GM18858 (cell line): ENCODE measurements around the gene ULBP2.
"Not testable (repeated sequence)": the region's sequence is repeated elsewhere in the genome, so short reads cannot be mapped to it uniquely, and the experiment has no call there.

Source experiments
- ATAC-seq: cut with Tn5 transposase; IDR thresholded peaks from one replicate; pipeline ENCODE4 v1.9.1; 2021; ENCODE audit not compliant: unreplicated experiment

Gene ULBP2

DNA sequence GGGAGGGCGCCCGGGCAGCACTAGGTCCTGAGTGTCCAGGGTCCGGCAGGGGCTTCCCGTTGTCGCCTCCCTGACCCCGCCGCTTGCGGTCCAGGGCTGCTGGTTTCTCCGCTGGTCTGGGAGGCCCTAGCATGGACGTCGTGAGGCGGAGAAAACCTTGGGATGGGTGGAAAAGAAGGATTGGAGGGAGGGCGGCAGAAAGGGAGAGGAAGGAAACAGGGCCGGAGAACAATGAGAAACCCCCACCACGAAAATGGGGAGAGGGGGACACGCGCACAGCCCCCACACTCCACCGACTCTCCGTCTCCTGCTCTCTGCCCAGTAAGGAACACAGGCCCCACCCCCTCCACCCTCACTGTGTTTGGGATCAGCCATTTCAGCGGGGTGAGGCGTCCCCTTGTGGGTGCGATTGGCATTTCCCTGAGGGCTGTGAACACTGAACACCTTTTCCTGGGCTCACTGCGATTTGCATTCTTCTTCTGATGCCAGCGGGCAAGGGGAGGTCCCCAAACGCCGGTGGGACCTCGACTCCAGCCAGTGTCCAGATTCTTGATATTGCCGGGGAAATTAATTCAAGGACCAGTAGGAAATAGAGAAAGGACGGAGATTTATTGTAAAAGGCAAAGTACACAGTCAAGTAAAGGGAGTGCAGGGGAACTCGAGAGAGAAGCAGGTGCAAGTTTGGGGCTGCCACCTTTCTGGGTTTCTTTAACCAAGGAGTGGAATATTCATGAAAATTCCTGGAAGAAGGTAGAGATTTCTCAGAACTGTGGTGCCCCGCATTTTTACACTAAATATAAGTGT, 15.6 kb upstream of the ULBP2 start:
- no peak for ATAC-seq

GRCh38 chr6:149927025-149927424, 14.8 kb upstream of the ULBP2 start:
- not testable (repeated sequence) for ATAC-seq

DNA sequence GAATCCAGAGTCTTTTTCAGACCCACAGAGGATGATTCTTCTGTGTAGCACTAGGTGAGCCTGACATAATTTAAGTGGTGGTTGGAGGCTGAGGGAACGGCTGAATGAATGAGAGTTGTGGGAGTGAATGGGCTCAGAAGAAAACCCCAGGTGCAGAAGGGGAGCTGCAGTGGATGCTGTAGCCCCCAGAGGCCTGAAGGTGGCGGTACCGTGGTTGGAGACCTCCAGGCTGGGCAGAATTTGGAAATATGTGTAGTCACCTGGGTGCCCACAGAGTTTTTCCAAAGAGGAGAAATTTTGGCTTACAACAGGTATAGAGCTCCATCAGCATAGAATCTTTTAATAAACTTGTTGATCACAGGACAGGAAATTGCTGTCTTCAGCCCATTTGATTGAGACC, 12.4 kb upstream of the ULBP2 start:
- ATAC-seq = no peak

GRCh38 chr6:149931501-149931900, 10.3 kb upstream of the ULBP2 start:
- ATAC-seq = no peak

DNA sequence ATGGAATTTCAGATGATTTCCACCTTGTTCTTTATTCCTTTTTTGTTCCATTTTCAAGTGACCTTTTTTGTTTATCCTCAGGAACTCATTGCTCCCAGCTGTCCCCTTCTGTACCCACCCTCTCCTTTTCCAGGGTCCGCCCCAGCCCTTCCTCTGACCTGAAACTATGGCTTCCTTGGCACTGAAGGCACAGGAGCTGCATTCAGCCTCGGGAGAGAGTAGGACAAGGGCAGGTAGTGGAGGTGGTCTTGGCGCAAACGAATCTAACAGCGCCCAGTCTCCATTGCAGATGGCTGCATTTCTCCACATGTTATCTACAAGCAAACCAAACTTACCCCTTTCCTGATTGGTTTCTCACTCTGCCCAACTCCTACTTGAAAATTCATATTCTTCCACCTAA, 8.8 kb upstream of the ULBP2 start:
- ATAC-seq = no peak

DNA sequence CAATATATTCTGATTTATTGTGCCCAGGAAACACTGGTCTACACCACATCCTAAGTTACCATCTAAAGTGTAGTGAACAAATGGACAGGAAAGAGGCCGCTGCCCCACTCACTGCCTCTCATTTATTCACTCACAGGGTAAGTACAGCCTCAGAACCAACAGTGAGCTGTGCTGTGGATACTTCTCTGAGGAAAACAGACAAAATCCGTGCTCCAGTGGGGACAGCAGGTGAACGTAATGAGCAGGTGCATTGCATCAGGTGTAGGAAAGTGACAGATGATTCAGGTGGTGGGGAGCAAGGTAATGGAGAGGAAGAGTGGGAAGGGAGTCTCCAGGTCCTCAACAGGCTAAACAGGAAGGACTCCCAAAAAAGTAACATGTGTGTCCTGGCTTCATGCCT, 8.4 kb upstream of the ULBP2 start:
- no peak for ATAC-seq

GRCh38 chr6:149934249-149935156, 7.3 kb upstream of the ULBP2 start:
- no peak for ATAC-seq

- ATAC-seq = no peak
Measured at GRCh38 chr6:149935246-149935645, 6.6 kb upstream of the ULBP2 start.

DNA sequence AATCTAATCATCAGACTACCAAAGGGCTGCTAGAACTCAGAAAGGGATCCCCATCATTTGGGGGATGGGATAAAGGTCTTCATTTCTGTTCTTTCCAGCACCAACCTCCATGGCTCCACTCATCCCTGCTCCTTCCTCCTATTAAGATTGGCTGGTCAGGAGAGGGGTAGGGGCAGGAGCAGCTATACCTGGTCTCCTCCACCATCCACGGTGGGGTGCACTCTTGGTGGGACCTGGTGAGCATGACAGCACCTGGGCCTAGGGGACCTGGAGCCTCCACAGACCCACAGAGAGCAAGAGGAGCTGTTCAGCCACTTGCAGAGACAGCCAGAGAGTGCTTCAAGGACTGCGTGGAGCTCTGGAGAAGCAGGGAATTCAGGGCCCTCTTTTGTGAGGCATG, 6.1 kb upstream of the ULBP2 start:
- no peak for ATAC-seq

- no peak for ATAC-seq
Measured at GRCh38 chr6:149936743-149937142, 5.1 kb upstream of the ULBP2 start.

DNA sequence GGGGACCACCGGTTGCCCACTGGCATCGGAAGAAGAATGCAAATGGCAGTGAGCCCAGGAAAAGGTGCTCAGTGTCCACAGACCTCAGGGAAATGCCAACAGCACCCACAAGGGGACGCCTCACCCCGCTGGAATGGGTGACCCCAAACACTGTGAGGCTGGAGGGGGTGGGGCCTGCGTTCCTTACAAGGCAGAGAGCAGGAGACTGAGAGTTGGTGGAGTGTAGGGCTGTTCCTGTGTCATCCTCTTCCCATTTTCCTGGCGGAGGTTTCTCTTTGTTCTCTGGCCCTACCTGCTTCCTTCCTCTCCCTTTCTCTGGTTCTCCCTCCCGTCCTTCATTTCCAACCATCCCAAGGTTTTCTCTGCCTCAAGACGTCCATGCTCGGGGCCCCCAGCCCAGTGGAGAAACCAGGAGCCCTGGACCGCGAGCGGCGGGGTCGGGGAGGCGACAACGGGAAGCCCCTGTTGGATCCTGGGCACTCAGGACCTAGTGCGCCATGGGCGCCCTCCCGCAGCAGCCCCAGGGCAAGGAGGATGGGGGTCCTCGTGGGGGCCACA, 3.7 kb upstream of the ULBP2 start:
- not testable (repeated sequence) for ATAC-seq

GRCh38 chr6:149938571-149939355, 3.1 kb upstream of the ULBP2 start:
- peak; percentile 76 for ATAC-seq

DNA sequence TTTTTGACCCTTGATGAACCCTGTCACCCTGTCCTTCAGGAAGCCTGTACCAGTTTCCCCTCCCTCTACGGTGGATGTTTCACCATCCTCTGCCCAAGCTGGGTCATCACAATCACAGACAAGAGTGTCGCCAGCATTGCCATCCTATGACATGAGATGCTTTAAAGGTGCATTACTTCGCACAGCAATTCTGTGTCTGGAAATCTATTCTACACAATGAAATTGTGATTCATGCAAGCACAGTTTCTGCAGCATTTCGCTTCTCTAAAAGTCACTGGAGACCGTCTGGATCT, 2.5 kb upstream of the ULBP2 start:
- ATAC-seq = no peak

DNA sequence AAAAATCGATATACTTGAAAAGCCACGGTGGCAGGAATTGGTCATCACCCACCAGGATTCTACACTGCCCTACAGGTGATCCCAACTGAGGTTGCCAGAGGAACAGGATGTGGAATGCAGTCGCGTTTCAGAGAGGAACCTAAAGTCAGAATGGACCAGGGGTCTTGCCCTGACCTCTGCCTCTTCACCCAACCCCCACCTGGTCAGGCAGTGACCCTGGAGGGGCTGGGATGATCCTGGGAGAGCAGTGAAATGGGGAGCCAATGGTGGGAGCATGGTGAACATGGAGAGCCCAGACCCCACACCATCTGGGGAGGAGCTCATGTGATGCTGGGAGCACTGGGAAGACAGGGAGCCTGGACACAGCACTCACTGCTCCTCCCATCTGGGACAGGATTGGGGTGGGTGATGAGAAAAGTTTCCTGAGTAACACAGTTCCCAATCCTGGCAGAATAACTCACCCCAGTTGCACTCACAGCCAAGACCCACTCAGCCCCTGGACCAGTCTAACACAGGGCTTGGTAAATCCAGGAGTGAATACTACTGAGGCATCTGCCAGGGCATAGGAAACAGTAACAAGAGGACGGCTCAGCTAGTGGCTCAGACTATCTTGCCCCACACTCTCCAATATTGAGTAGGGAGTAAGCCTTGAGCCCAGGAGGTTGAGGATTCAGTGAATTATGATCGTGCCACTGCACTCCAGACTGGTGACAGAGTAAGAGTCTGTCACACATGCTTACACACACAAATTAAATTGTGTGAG, 1.7 kb upstream of the ULBP2 start:
- ATAC-seq = no peak

DNA sequence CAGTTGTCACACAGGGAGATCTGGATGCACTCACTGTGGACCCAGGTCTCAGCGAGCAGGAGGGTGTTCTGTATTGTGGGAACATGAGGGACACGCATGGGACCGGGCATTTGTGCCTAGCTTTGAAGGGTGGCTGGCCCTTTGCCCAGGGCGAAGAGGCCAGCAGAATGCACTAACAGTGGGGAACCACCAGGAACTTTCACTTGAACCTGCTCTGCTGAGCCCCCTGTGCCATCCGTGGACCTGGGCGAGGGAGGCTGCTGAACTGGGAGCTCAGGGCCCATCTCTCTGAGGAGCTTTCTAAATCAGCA, 1.2 kb upstream of the ULBP2 start:
- ATAC-seq = no peak

DNA sequence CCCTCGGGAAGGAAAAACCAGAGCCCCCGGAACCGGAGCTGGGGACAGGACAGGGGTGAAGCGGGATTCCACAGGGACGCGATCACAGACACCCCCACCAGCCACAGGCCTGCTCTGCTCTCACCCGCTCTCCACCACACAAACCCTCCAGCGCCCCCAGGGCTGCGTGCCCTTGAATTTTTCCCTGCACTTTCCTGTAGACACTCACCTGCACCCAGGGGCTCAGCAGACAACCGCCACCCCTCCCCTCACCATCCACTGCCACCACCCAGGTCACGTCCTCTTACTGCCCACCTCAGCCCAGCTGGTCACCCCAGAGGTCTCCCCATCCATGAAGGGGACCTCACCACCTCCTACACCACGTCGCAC, 631 bp downstream of the ULBP2 start:
- no peak for ATAC-seq

- ATAC-seq = not testable (repeated sequence)
Measured at GRCh38 chr6:149943321-149943720, 1.5 kb downstream of the ULBP2 start.

DNA sequence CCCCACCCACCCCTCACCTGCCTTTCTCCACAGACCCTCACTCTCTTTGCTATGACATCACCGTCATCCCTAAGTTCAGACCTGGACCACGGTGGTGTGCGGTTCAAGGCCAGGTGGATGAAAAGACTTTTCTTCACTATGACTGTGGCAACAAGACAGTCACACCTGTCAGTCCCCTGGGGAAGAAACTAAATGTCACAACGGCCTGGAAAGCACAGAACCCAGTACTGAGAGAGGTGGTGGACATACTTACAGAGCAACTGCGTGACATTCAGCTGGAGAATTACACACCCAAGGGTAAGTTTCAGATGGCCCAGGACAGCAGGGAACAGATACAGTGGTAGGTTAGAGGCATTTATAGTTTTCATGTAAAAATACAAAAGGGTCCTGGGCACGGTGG, 3.5 kb downstream of the ULBP2 start:
- ATAC-seq = not testable (repeated sequence)

- ATAC-seq = not testable (repeated sequence)
Measured at GRCh38 chr6:149946631-149947030, 4.8 kb downstream of the ULBP2 start.

DNA sequence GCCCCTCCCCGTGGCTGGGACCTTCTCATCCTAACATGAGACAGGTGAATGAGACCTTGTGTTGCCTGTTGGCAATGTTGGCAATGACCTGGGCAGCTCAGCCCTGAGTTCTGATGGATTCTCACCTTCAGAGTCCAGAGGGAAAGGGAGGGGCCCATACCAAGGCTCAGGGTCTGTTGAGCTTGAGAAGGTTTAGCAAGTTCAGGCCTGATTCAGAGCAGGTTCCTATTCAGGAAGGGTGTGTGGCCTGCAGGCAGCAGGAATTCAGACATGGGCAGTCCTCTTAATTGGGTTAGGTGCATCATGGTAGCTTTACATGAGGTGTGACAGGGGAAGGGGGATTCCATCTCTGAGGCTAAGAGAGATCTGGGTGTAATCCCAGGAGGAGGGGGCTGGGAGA, 5.7 kb downstream of the ULBP2 start:
- not testable (repeated sequence) for ATAC-seq

- ATAC-seq = no peak
Measured at GRCh38 chr6:149948011-149948410, 6.2 kb downstream of the ULBP2 start.
